Lower leg skin (tissue), 4 donors: ENCODE results near the gene ZDHHC4. TPM values are rescaled to one million over a fixed set of nuclear protein-coding genes. Genes with fewer than 3 reads are reported as not detected.
"Not testable (repeated sequence)": the region's sequence is repeated elsewhere in the genome, so short reads cannot be mapped to it uniquely, and the experiment has no call there.

ENCODE experiments used
- DNase-seq, 2 donors: peaks; one replicate each; pipeline ENCODE4 v3.0.0-alpha.2; 2019; ENCODE audit warnings: low spot score in 2 of 2
- H3K4me3 ChIP-seq: fragments of 200-600 bp; sonication (generic); 2 replicates; pipeline ENCODE4 v1.5.1; 2017; ENCODE audit warnings: mild to moderate bottlenecking, low read depth; ENCODE audit not compliant: poor library complexity, severe bottlenecking
- CTCF ChIP-seq, 3 donors: fragments of 450-650 bp; IDR thresholded peaks; one replicate each; pipeline ENCODE4 v1.5.1; 2016; ENCODE audit warnings: antibody characterized with exemption in 3 of 3, mild to moderate bottlenecking in 3 of 3, moderate library complexity in 2 of 3
- POLR2A ChIP-seq, 2 donors: fragments of 450-650 bp; IDR thresholded peaks; one replicate each; pipeline ENCODE4 v1.6.1; 2016 to 2017; ENCODE audit warnings: antibody characterized with exemption in 2 of 2, mild to moderate bottlenecking in 1 of 2, moderate library complexity in 1 of 2
- WGBS, 2 donors: methylation state at CpG; one replicate each; pipeline ENCODE4 v1.1.5; 2018; 5-methylcytosine and 5-hydroxymethylcytosine counted together
- intact Hi-C: fragments of 100-400 bp; cut with DNase I; formaldehyde crosslinking; loops from one replicate; pipeline ENCODE4 v1.15.0; 2023; ENCODE audit warnings: low total_unique reads
- total RNA-seq, 4 donors: library from RNA; depleted of rRNA; stranded (reverse); fragments of >200 nt; gene quantifications; one replicate each; pipeline ENCODE4 v1.1.0, GENCODE V29; 2016

Gene ZDHHC4
- total RNA-seq, 4 donors from 2014 or later, result 18.4 to 30.7 (median 23.3) TPM

GRCh38 chr7:6630007-6630849, 53.0 kb downstream of the ZDHHC4 start:
- 71 to 73% methylated on average over 11 of the region's 11 CpGs for WGBS, 2 donors
- H3K4me3 ChIP-seq, result no peak overlapping the region
- TF ChIP-seq CTCF (IDR thresholded peaks at IDR 0.05) (no peak), POLR2A (IDR thresholded peaks at IDR 0.05) (no peak)
- DNase-seq, result no peak
- intact Hi-C loops, result no loop called here

- TF ChIP-seq POLR2A (IDR thresholded peaks at IDR 0.05) (no peak), CTCF (IDR thresholded peaks at IDR 0.05) (no peak)
- WGBS, 2 donors, result 76 to 83% methylated on average over 7 of the region's 7 CpGs
- DNase-seq, result no peak
- H3K4me3 ChIP-seq, result no peak overlapping the region
- intact Hi-C loops, result no loop called here
These were observed 54.4 kb downstream of the ZDHHC4 start for GRCh38 chr7:6631605-6632004.

GRCh38 chr7:6634021-6634420, 56.8 kb downstream of the ZDHHC4 start:
- TF ChIP-seq POLR2A (IDR thresholded peaks at IDR 0.05) (no peak), CTCF (IDR thresholded peaks at IDR 0.05) (no peak)
- H3K4me3 ChIP-seq, result no peak overlapping the region
- DNase-seq, result no peak
- intact Hi-C loops, result no loop called here
- WGBS, 2 donors, result 82% methylated on average over 8 of the region's 8 CpGs

DNA sequence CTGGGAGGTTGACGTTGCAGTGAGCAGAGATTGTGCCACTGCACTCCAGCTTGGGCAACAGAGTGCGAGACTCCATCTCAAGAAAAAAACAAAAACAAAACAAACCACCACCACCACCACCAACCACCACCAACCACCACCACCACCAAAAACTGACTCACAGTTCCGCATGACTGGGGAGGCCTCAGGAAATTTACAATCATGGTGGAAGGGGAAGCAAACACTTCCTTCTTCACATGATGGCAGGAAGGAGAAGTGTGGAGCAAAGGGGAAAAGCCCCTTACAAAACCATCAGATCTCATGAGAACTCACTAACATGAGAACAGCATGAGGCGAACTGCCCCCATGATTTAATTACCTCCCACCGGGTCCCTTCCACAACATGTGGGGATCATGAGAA, 57.7 kb downstream of the ZDHHC4 start:
- DNase-seq, intact Hi-C loops, H3K4me3 ChIP-seq: not testable (repeated sequence)
- 80 to 83% methylated on average over 5 of the region's 5 CpGs for WGBS, 2 donors

DNA sequence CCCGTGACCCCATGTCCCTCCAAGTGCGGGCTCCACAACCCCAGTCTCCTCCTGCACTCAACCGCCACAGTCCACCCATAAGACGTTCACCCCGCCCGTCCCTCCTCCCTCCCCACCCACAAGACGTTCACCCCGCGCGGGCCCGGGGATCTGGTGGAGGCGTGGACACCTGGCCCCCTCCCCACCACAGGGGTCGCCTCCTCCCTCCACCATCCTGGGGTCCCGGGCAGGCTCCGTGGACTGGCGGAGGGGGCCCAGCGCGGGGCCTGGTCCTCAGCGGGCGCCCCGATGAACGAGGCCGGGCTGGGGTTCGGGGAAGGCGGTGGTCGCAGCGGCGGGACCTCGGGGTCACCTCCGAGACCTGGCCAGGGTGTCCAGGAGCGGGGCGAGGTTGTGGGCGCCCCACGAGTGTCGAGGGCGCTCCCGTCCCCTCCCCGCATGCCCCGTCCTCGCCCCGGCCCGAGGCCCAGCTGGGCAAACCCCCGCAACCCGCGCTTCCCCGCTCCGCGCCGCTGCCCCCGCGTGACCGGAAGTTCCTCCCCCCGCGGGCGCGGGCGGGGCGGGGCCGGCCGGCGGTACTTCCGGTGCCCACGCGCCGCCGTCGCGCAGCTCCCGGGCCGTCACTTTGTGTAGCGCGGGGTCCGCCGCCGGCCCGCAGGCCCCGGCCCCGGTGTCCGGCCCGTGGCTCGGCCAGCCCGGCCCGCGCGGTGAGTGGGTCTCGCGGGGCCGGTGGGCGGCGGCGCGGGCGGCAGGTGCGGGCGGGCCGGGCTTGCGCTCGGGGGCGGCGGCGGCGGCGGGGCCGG, 59.7 kb downstream of the ZDHHC4 start, which contains the start of gene ZNF316:
ZNF316 (plus strand) TSS at position 578 of the 803 bp plus-strand sequence. CDS start 5,092 bp downstream, outside the sequence.
- no peak for TF ChIP-seq CTCF (IDR thresholded peaks at IDR 0.05)
- TF ChIP-seq POLR2A (IDR thresholded peaks at IDR 0.05), result peak in 1 of 2 donors; percentile 32
- no peak for DNase-seq
- peak within 1 kb of the TSS; percentile 84 for H3K4me3 ChIP-seq
- WGBS, 2 donors, result 2% methylated on average over 23 to 46 of the region's 104 CpGs
- intact Hi-C loops, result no loop called here
